H9 (cell line): ENCODE data around the gene FITM2. TPM values are rescaled to one million over a fixed set of nuclear protein-coding genes. Genes with fewer than 3 reads are reported as not detected.

Experiments used
- DNase-seq: peaks from one replicate; pipeline ENCODE4 v3.0.0-alpha.2; 2017
- H2AFZ ChIP-seq: one replicate; pipeline ENCODE4 v1.6.1; 2013; ENCODE audit warnings: mild to moderate bottlenecking, low read length, control low read depth, moderate library complexity
- H2AK5ac ChIP-seq: 2 replicates; pipeline ENCODE4 v1.6.1; 2013; ENCODE audit warnings: low read length, control low read depth, mixed read lengths; ENCODE audit not compliant: insufficient read length
- H2BK120ac ChIP-seq: one replicate; pipeline ENCODE4 v1.6.1; 2013; ENCODE audit warnings: low read depth, mild to moderate bottlenecking, low read length, control low read depth, inconsistent platforms; ENCODE audit not compliant: poor library complexity, severe bottlenecking
- H2BK12ac ChIP-seq: 2 replicates; pipeline ENCODE4 v1.6.1; 2013; ENCODE audit warnings: low read length, control low read depth, mixed read lengths, low read depth; ENCODE audit not compliant: insufficient read length
- H2BK15ac ChIP-seq: 2 replicates; pipeline ENCODE4 v1.6.1; 2013; ENCODE audit warnings: low read depth, low read length, control low read depth
- H2BK20ac ChIP-seq: one replicate; pipeline ENCODE4 v1.6.1; 2013; ENCODE audit warnings: low read depth, mild to moderate bottlenecking, low read length, control low read depth, inconsistent platforms; ENCODE audit not compliant: poor library complexity, severe bottlenecking
- H2BK5ac ChIP-seq: 2 replicates; pipeline ENCODE4 v1.6.1; 2013; ENCODE audit warnings: low read length, control low read depth, mixed read lengths; ENCODE audit not compliant: insufficient read length
- H3K14ac ChIP-seq: 2 replicates; pipeline ENCODE4 v1.6.1; 2013; ENCODE audit warnings: low read length, control low read depth; ENCODE audit not compliant: insufficient read depth
- H3K18ac ChIP-seq: 2 replicates; pipeline ENCODE4 v1.6.1; 2013; ENCODE audit warnings: low read depth, mild to moderate bottlenecking, mixed read lengths, low read length, control low read depth; ENCODE audit not compliant: insufficient read length
- H3K23ac ChIP-seq: 2 replicates; pipeline ENCODE4 v1.6.1; 2013; ENCODE audit warnings: low read length, control low read depth, mixed read lengths, low read depth; ENCODE audit not compliant: insufficient read length
- H3K23me2 ChIP-seq: 2 replicates; pipeline ENCODE4 v1.6.1; 2013; ENCODE audit warnings: low read depth, mild to moderate bottlenecking, mixed read lengths, low read length, control low read depth; ENCODE audit not compliant: insufficient read length, poor library complexity, severe bottlenecking
- H3K27ac ChIP-seq: 2 replicates; pipeline ENCODE4 v1.5.1; 2013; ENCODE audit warnings: low read length, control low read depth, mixed read lengths, low read depth; ENCODE audit not compliant: insufficient read length
- H3K27me3 ChIP-seq: 2 replicates; pipeline ENCODE4 v1.6.1; 2013; ENCODE audit warnings: low read length, control low read depth, inconsistent platforms; ENCODE audit not compliant: insufficient read depth
- H3K4ac ChIP-seq: 2 replicates; pipeline ENCODE4 v1.6.1; 2013; ENCODE audit warnings: low read depth, mild to moderate bottlenecking, control low read depth, inconsistent platforms, low read length, moderate library complexity
- H3K4me1 ChIP-seq: 2 replicates; pipeline ENCODE4 v1.6.1; 2013; ENCODE audit warnings: low read length, control low read depth, inconsistent platforms; ENCODE audit not compliant: insufficient read depth
- H3K4me2 ChIP-seq: 2 replicates; pipeline ENCODE4 v1.6.1; 2013; ENCODE audit warnings: low read length, control low read depth, mixed read lengths; ENCODE audit not compliant: insufficient read length, insufficient read depth
- H3K56ac ChIP-seq: 2 replicates; pipeline ENCODE4 v1.6.1; 2013; ENCODE audit warnings: low read depth, mild to moderate bottlenecking, mixed read lengths, low read length, control low read depth; ENCODE audit not compliant: insufficient read length
- H3K79me1 ChIP-seq: 2 replicates; pipeline ENCODE4 v1.6.1; 2013; ENCODE audit warnings: low read depth, mild to moderate bottlenecking, moderate library complexity, low read length, control low read depth, inconsistent platforms; ENCODE audit not compliant: insufficient read depth, poor library complexity, severe bottlenecking
- H3K79me2 ChIP-seq: 2 replicates; pipeline ENCODE4 v1.6.1; 2013; ENCODE audit warnings: low read length, control low read depth, inconsistent platforms; ENCODE audit not compliant: insufficient read depth
- H3K9ac ChIP-seq: 2 replicates; pipeline ENCODE4 v1.6.1; 2013; ENCODE audit warnings: low read length, control low read depth, mixed read lengths; ENCODE audit not compliant: insufficient read length; ENCODE audit errors: extremely low read depth
- H3K9me3 ChIP-seq: one replicate; pipeline ENCODE4 v1.6.1; 2013; ENCODE audit warnings: low read depth, low read length, inconsistent platforms; ENCODE audit not compliant: control insufficient read depth
- H3T11ph ChIP-seq: one replicate; pipeline ENCODE4 v1.6.1; 2013; ENCODE audit warnings: mild to moderate bottlenecking, low read length, control low read depth, inconsistent platforms
- H4K20me1 ChIP-seq: one replicate; pipeline ENCODE4 v1.6.1; 2013; ENCODE audit not compliant: control insufficient read depth, insufficient read length, insufficient read depth
- H4K5ac ChIP-seq: 2 replicates; pipeline ENCODE4 v1.6.1; 2013; ENCODE audit warnings: low read depth, mild to moderate bottlenecking, mixed read lengths, low read length, control low read depth; ENCODE audit not compliant: insufficient read length
- H4K8ac ChIP-seq: replicated peaks from 2 replicates; pipeline ENCODE4 v1.6.1; 2013; ENCODE audit warnings: low read length, control low read depth, mixed read lengths, low read depth; ENCODE audit not compliant: insufficient read length
- H4K91ac ChIP-seq: 2 replicates; pipeline ENCODE4 v1.6.1; 2013; ENCODE audit warnings: low read depth, mild to moderate bottlenecking, moderate library complexity, mixed read lengths, low read length, control low read depth; ENCODE audit not compliant: insufficient read length
- H3K27ac Mint-ChIP-seq, 3 experiments: 2 replicates in 2 of 3; 3 replicates in 1 of 3; pipeline ENCODE4 v1.8.0; 2020 to 2021; ENCODE audit warnings: mixed read lengths in 3 of 3, mild to moderate bottlenecking in 1 of 3, moderate library complexity in 1 of 3
- H3K27me3 Mint-ChIP-seq: 2 replicates; pipeline ENCODE4 v1.8.0; 2021; ENCODE audit warnings: low read depth, mild to moderate bottlenecking, moderate library complexity, mixed read lengths
- H3K36me3 Mint-ChIP-seq, 3 experiments: 2 replicates in 2 of 3; 3 replicates in 1 of 3; pipeline ENCODE4 v1.8.0; 2020 to 2021; ENCODE audit warnings: low read depth in 3 of 3, mixed read lengths in 3 of 3; ENCODE audit not compliant: insufficient read depth in 1 of 3
- H3K4me1 Mint-ChIP-seq, 2 experiments: 2 replicates each; pipeline ENCODE4 v1.8.0; 2020; ENCODE audit warnings: mixed read lengths in 2 of 2
- H3K4me3 Mint-ChIP-seq, 2 experiments: 2 replicates in 1 of 2; 3 replicates in 1 of 2; pipeline ENCODE4 v1.8.0; 2020 to 2021; ENCODE audit warnings: mild to moderate bottlenecking in 2 of 2, mixed read lengths in 2 of 2, moderate library complexity in 1 of 2
- H3K9me3 Mint-ChIP-seq, 2 experiments: 2 replicates in 1 of 2; 3 replicates in 1 of 2; pipeline ENCODE4 v1.8.0; 2020; ENCODE audit warnings: mild to moderate bottlenecking in 2 of 2, mixed read lengths in 2 of 2, moderate library complexity in 1 of 2
- WGBS: extraction: QIAGEN DNeasy Blood & Tissue Kit; methylation state at CpG from one replicate; pipeline ENCODE4 v1.1.7; 2013; ENCODE audit warnings: missing lambda C conversion rate, low lambda C conversion rate, mixed read lengths; ENCODE audit not compliant: insufficient read length; ENCODE audit errors: extremely low coverage; 5-methylcytosine and 5-hydroxymethylcytosine counted together
- total RNA-seq: library from RNA; stranded (reverse); gene quantifications from 2 replicates; pipeline ENCODE4 v1.2.1, GENCODE V29; 2021
- TF ChIP-seq, protein P1 (sequence below): fragments of 200-600 bp; sonication (generic); conservative IDR thresholded peaks from 3 replicates; pipeline ENCODE4 v1.8.0; 2021; ENCODE audit warnings: antibody characterized with exemption, mild to moderate bottlenecking

Gene FITM2
- total RNA-seq, 1 experiment from 2014 or later = 1.7 TPM

DNA sequence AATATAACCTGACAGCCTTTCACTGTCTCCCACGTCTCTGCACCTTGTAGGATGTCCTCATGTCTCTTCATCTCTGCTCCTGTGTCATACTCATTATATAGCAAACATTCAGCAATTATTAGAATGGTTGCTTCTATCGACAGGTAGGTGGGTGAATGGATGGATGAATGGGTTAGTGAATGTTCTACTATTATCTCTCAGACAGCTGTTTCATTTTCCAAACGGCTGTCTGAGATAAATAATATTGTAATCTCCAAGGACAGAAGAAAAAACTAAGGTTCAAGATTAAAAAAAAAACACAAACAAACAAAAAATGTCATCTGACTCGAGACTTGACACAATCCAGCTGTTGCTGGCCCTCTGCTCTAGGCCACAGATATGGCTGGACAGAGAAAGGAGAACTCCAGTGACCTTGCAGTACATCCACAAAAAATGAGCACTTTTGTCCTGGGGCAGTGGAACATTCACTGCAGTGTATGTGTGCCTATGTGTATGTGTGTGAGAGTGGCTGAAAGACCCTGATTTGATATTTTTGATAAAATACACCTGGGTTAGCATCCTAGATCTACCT, 46.6 kb upstream of the FITM2 start:
- no peak overlapping the region for H2BK12ac ChIP-seq
- H3K27me3 ChIP-seq = no peaks in the 10 kb centered on the region
- H3K4ac ChIP-seq = no peak overlapping the region
- peaks cover 0 to 5% of the 10 kb centered on the region in 2 experiments; a peak in 1 of 4 replicates for H3K4me1 Mint-ChIP-seq
- H3T11ph ChIP-seq = no peak overlapping the region
- peaks cover 2% of the 10 kb centered on the region for H3K27me3 Mint-ChIP-seq
- no peaks in the 10 kb centered on the region for H3K9me3 ChIP-seq
- no peaks in the 10 kb centered on the region for H3K4me1 ChIP-seq
- no peaks in the 10 kb centered on the region; a peak in 1 of 5 replicates for H3K9me3 Mint-ChIP-seq
- H3K27ac Mint-ChIP-seq = no peak overlapping the region
- no peak overlapping the region for H4K8ac ChIP-seq
- no peak overlapping the region for H4K5ac ChIP-seq
- no peaks in the 10 kb centered on the region for H4K20me1 ChIP-seq
- H4K91ac ChIP-seq = no peak overlapping the region
- no peak overlapping the region for H3K4me2 ChIP-seq
- TF ChIP-seq, protein P1, sequence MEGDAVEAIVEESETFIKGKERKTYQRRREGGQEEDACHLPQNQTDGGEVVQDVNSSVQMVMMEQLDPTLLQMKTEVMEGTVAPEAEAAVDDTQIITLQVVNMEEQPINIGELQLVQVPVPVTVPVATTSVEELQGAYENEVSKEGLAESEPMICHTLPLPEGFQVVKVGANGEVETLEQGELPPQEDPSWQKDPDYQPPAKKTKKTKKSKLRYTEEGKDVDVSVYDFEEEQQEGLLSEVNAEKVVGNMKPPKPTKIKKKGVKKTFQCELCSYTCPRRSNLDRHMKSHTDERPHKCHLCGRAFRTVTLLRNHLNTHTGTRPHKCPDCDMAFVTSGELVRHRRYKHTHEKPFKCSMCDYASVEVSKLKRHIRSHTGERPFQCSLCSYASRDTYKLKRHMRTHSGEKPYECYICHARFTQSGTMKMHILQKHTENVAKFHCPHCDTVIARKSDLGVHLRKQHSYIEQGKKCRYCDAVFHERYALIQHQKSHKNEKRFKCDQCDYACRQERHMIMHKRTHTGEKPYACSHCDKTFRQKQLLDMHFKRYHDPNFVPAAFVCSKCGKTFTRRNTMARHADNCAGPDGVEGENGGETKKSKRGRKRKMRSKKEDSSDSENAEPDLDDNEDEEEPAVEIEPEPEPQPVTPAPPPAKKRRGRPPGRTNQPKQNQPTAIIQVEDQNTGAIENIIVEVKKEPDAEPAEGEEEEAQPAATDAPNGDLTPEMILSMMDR = no peak
- WGBS = no CpG with 5 or more reads among the region's 4 CpGs
- no peak overlapping the region for H2BK120ac ChIP-seq
- no peak overlapping the region for H2BK15ac ChIP-seq
- H2BK20ac ChIP-seq = no peak overlapping the region
- H3K79me1 ChIP-seq = no peaks in the 10 kb centered on the region
- no peak overlapping the region for H3K18ac ChIP-seq
- H3K79me2 ChIP-seq = no peaks in the 10 kb centered on the region
- H2BK5ac ChIP-seq = no peak overlapping the region
- H2AFZ ChIP-seq = no peak overlapping the region
- no peak overlapping the region for H3K9ac ChIP-seq
- no peak overlapping the region for H3K14ac ChIP-seq
- H3K23me2 ChIP-seq = no peaks in the 10 kb centered on the region
- no peak overlapping the region for H3K27ac ChIP-seq
- no peak overlapping the region for H3K23ac ChIP-seq
- H3K56ac ChIP-seq = no peak overlapping the region
- DNase-seq = no peak
- no peak overlapping the region for H2AK5ac ChIP-seq
- H3K36me3 Mint-ChIP-seq = no peaks in the 10 kb centered on the region
- H3K4me3 Mint-ChIP-seq = no peak overlapping the region
